Activated T-cell treated with anti-CD3 and anti-CD28 coated beads, Interleukin-2, amount 50 U/mL, for 4 hours (primary cell): ENCODE data around the gene HSPA13. TPM values are rescaled to one million over a fixed set of nuclear protein-coding genes. Genes with fewer than 3 reads are reported as not detected.

Experiments used
- ATAC-seq, 2 donors: fragments of 200-7000 bp; cut with Tn5 transposase; one replicate each; pipeline ENCODE4 v1.10.0; 2021
- DNase-seq: peaks from one replicate; pipeline ENCODE4 v3.0.0-alpha.2; 2020
- H3K27me3 Mint-ChIP-seq: one replicate; pipeline ENCODE4 v1.8.0; 2021; ENCODE audit warnings: low read depth, mixed read lengths
- H3K36me3 Mint-ChIP-seq: one replicate; pipeline ENCODE4 v1.8.0; 2022; ENCODE audit warnings: mixed read lengths; ENCODE audit not compliant: insufficient read depth
- H3K4me1 Mint-ChIP-seq: one replicate; pipeline ENCODE4 v1.8.0; 2021; ENCODE audit warnings: low read depth, mixed read lengths
- H3K4me3 Mint-ChIP-seq: one replicate; pipeline ENCODE4 v1.8.0; 2021; ENCODE audit warnings: mild to moderate bottlenecking, moderate library complexity, mixed read lengths
- H3K9me3 Mint-ChIP-seq: one replicate; pipeline ENCODE4 v1.8.0; 2021; ENCODE audit warnings: mixed read lengths
- total RNA-seq, 3 donors: library from RNA; stranded (reverse); gene quantifications; one replicate each; pipeline ENCODE4 v1.2.1, GENCODE V29; 2021

The HSPA13 gene, protein sequence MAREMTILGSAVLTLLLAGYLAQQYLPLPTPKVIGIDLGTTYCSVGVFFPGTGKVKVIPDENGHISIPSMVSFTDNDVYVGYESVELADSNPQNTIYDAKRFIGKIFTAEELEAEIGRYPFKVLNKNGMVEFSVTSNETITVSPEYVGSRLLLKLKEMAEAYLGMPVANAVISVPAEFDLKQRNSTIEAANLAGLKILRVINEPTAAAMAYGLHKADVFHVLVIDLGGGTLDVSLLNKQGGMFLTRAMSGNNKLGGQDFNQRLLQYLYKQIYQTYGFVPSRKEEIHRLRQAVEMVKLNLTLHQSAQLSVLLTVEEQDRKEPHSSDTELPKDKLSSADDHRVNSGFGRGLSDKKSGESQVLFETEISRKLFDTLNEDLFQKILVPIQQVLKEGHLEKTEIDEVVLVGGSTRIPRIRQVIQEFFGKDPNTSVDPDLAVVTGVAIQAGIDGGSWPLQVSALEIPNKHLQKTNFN
- total RNA-seq, result 10 to 100 TPM; 31.8 to 47.0 (median 41.0) TPM

DNA sequence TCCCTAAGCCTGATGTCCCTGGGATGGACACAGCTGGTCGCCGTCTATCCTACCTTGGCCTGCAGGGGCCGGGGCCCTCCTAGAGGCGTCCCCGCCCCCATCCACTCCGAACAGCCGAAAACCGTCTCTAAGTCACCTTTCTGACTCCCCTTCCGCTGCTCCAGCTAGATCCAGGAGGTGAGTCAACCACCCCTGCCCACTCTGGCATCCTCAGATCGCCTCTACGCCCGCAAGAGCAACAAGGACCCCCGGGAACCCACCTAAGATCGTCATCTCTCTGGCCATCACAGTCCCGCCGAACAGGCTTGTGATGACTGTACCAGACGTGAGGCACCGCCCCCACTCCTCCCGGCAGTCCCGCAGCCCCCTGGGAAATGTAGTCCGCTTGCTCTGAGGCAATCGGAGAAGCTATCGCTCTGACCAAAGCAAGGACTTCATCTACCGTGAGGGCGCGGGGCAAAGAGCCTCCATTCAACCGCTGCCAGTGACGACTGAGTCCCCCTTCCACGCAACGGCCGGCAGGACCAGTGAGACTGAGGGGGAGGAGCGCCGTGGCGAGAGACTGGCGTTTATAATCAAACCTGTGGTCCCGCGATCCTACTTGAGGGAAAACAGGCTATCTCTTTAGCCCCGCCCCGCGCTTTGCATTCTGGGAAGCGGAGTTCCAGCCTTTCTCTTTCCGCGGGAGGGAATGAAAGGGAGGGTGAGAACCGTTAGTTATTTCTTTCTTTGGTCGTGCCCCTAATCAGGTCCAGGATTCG lies at the start of gene HSPA13:
Gene HSPA13 (minus strand): TSS at position 312 of the 761 bp plus-strand sequence. CDS start 27 bp downstream, at position 285.
- ATAC-seq (peak; percentile 97 to 98), DNase-seq (peak; percentile 97)
- H3K4me1 Mint-ChIP-seq, result peaks cover 31% of the 10 kb centered on the region
- no peaks in the 10 kb centered on the region for H3K27me3 Mint-ChIP-seq
- peaks cover 12% of the 10 kb centered on the region for H3K36me3 Mint-ChIP-seq
- H3K4me3 Mint-ChIP-seq, result peak within 1 kb of the TSS; percentile 98
- no peaks in the 10 kb centered on the region for H3K9me3 Mint-ChIP-seq

DNA sequence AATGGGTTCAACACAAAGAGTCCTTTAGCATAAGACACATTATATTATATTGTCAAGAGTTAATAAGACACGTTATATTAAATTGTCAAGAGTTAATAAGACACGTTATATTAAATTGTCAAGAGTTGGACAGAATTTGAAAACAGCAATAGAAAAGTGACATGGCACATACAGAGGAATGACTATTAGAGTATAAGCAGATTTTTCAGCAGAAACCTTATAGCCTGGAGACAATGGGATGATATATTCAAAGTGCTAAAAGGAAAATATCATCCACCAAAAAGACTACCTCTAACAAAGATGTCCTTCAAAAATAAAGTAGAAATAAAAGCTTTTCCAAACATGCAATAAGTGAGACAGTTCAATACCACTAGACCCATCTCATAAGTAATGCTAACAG lies 36.0 kb upstream of the HSPA13 start:
- Mint-ChIP-seq H3K27me3 (peaks cover 9% of the 10 kb centered on the region), H3K9me3 (peaks cover 28% of the 10 kb centered on the region), H3K36me3 (peaks cover 4% of the 10 kb centered on the region), H3K4me3 (no peak overlapping the region), H3K4me1 (no peaks in the 10 kb centered on the region)
- ATAC-seq, result no peak
- no peak for DNase-seq

DNA sequence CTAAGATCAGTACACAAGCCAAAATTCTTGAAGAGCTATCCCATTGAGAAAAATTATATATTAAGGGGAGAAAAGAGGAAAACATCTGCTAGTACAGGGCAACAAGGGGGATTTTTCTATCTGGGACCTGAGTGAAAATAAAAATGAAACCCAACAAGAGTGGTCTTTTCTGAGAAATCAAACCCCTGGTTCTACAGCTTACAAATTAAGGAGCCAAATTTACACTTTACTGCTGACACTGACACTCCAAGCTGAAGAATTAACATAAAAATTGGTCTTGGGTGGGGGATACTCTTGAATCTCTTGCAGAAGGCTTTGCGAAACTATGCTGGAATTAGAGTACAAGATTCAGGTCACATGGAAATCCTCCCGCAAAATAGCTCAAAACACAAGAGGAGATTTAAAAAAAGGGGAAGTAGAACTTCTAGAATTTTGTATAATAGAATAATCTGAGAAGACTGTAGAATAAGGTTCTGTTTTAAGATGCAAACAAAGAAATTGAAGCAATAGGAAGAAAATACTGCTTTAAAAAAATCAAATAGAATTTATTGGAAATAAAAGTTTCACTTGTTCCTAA lies 32.1 kb upstream of the HSPA13 start:
- Mint-ChIP-seq H3K36me3 (peaks cover 4% of the 10 kb centered on the region), H3K4me1 (no peaks in the 10 kb centered on the region), H3K27me3 (peaks cover 9% of the 10 kb centered on the region), H3K4me3 (no peak overlapping the region), H3K9me3 (peaks cover 21% of the 10 kb centered on the region)
- ATAC-seq (no peak), DNase-seq (no peak)

DNA sequence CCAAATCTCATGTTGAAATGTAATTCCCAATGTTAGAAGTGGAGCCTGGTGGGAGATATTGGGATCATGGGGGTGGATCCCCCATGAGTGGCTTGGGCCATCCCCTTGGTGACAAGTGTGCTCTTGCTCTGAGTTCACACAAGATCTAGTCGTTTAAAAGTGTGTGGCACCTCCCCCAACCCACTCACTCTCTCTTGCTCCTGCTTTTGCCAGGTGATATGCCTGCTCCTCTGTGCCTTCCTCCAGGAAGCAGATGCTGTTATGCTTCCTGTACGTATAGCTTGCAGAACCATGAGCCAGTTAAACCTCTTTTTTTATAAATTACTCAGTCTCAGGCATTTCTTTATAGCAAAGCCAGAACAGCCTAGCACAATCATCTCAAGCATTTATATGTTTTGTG lies 23.0 kb upstream of the HSPA13 start:
- H3K36me3 Mint-ChIP-seq, result no peaks in the 10 kb centered on the region
- DNase-seq (no peak), ATAC-seq (no peak)
- no peaks in the 10 kb centered on the region for H3K27me3 Mint-ChIP-seq
- H3K9me3 Mint-ChIP-seq, result no peaks in the 10 kb centered on the region
- no peaks in the 10 kb centered on the region for H3K4me1 Mint-ChIP-seq
- no peak overlapping the region for H3K4me3 Mint-ChIP-seq

DNA sequence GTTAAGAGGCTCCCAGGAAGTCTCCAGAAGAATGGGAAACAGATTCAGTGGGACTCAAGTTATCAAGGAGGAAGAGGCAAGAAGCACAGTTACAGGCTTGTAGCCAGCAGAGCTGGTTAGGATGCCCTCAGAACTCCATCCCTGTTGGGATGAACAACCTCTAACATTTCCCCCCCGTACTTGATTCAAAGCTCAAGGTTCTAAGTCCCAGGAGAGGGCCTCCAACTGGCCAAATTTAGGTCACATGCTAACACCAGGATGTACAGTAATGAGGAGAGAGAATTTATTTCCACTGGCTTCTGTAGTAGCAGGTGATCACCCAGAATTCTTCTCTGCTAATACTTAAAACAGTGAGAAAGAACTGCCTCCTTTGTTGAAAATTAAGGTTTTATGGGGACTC lies 22.3 kb upstream of the HSPA13 start:
- no peak for ATAC-seq
- H3K4me1 Mint-ChIP-seq, result no peaks in the 10 kb centered on the region
- no peaks in the 10 kb centered on the region for H3K36me3 Mint-ChIP-seq
- no peaks in the 10 kb centered on the region for H3K9me3 Mint-ChIP-seq
- no peak overlapping the region for H3K4me3 Mint-ChIP-seq
- H3K27me3 Mint-ChIP-seq, result no peaks in the 10 kb centered on the region
- DNase-seq, result no peak

DNA sequence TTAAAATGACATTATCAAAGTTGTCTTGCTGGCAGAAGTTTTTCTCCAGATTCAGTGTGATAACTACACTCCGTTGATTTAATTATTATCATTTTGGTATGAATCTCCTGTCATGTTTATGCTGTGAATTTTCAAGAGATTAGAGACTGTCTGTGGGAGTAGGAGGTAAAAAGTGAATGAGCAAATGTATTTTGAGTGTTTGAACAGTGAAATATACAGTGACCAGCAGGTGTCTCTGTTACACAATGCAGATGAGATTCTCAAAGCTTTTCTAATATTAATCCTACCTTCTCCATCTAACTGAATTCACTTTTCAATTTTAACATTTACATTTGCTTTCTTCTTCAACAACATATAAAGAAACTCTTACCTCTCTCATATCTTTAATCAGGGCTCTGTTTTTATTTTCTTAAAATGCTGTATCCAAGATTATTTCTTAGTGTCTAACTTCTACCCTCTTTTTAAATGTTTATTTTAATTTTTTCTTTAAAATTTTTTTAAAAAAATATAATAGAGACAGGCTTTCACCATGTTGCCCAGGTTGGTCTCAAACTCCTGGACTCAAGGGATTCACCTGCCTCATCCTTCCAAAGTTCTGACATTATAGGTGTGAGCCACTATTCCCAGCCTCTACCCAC lies 20.9 kb upstream of the HSPA13 start:
- H3K36me3 Mint-ChIP-seq, result no peaks in the 10 kb centered on the region
- H3K4me3 Mint-ChIP-seq, result no peak overlapping the region
- DNase-seq (no peak), ATAC-seq (peak; percentile 40 to 61)
- no peaks in the 10 kb centered on the region for H3K9me3 Mint-ChIP-seq
- H3K27me3 Mint-ChIP-seq, result no peaks in the 10 kb centered on the region
- no peaks in the 10 kb centered on the region for H3K4me1 Mint-ChIP-seq

DNA sequence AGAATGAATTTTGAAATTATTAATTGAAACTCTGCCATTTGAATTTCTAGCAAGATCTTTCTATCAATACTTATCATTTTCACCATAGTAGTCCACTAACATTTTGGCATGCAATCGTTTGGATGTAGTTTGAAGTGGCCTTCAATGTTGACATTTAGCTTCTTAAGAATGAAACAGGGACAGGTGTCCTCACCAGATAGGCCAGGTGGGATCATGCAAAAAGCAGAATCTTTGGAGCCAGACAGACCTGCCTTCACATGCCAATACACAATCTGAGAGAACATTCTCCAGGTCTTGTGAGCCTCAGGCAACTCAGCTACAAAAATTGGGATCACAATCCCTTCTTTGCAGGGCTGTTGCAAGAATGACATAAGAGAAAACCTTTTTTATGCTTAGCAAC lies 18.3 kb upstream of the HSPA13 start:
- Mint-ChIP-seq H3K36me3 (no peaks in the 10 kb centered on the region), H3K4me1 (no peaks in the 10 kb centered on the region), H3K27me3 (no peaks in the 10 kb centered on the region), H3K9me3 (no peaks in the 10 kb centered on the region), H3K4me3 (no peak overlapping the region)
- DNase-seq (no peak), ATAC-seq (no peak)

DNA sequence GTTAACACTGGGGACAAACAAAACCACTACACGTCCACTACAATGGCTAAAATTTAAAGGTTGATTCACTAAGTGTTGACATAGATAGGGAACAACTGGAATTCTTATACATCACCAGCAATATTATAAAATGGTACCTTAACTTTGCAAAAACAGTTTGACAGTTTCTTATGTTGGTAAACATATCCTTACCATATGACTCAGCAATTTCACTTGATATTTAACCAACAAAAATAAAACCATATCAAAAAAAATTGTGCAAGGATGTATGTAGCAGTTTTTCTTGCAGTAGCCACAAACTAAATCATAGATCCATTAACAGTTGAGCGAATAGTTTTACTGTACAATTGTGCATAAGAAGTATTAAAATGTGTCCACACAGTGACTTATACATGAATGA lies 5.3 kb upstream of the HSPA13 start:
- Mint-ChIP-seq H3K36me3 (no peaks in the 10 kb centered on the region), H3K4me3 (no peak overlapping the region), H3K4me1 (peaks cover 7% of the 10 kb centered on the region), H3K27me3 (peaks cover 3% of the 10 kb centered on the region), H3K9me3 (no peaks in the 10 kb centered on the region)
- DNase-seq (no peak), ATAC-seq (no peak)

DNA sequence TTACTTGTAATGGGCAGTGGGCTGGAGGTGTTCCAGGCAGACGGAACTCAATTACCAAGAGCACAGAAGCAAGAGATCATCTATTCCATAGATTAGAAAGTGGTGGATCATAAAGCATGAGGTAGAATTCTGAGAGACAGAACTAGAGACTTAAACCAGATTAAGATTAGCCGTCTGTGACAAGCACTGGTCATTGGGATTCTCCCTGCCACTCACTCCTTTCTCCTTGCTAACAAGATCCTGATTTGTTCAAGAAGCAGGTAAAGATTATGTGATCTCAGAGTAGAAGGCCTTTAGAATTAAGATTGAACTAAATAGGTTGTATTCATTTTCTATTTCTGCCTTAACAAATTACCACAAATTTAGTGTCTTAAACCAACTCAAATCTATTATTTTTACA lies 1.5 kb upstream of the HSPA13 start:
- Mint-ChIP-seq H3K36me3 (peaks cover 5% of the 10 kb centered on the region), H3K27me3 (no peaks in the 10 kb centered on the region), H3K4me1 (peaks cover 26% of the 10 kb centered on the region), H3K9me3 (no peaks in the 10 kb centered on the region), H3K4me3 (peak overlapping the region; percentile 98)
- ATAC-seq, result no peak
- no peak for DNase-seq

DNA sequence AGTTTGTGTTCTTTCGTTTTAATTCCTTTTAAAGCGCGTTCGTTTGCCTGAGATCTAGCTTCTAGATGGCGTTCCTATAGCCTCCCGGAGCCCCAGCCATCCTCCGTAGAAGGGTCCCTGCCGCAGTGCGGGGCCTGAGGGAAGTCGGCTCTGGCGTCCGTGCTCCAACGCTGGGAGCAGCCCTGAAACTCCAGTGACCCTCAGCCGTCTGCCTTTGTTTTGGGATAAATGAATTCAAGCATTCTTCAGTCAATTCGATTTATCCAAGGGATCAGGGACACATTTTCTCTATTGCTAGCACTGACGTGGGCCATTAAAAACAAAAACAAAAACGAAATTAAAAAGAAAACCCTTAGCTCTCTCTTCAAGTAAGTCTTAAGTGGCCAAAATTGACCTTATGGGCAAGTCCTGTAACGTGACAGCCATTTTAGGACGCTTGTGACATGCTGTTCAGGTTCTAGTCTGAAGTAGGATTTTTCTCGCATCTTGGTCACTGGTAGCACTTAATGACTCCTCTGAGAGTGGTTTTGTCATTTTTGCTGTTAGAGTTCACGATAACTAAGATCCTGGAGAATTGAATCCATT lies 742 bp upstream of the HSPA13 start:
- DNase-seq (no peak), ATAC-seq (peak; percentile 22 to 31)
- no peaks in the 10 kb centered on the region for H3K9me3 Mint-ChIP-seq
- peaks cover 8% of the 10 kb centered on the region for H3K36me3 Mint-ChIP-seq
- H3K4me1 Mint-ChIP-seq, result peaks cover 29% of the 10 kb centered on the region
- H3K27me3 Mint-ChIP-seq, result no peaks in the 10 kb centered on the region
- peak overlapping the region; percentile 98 for H3K4me3 Mint-ChIP-seq

DNA sequence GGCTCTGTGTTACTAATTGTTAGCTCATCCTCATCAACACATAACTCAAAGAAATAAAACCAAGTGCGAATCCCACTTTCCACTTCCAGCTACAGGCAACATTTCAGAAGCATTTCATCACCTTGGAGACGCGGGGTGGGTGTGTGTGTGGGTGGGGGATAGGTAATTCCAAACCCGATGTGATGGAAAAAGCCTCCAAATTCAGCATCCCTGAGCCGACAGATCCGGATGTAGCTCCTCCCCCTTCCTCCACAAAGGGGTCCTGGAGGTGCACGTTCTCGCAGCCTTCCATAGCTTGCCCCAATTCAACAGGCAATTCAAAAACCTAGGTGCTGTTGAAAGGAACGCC lies 486 bp downstream of the HSPA13 start:
- ATAC-seq, result peak; percentile 2 to 5
- DNase-seq, result peak; percentile 21
- H3K4me1 Mint-ChIP-seq, result peaks cover 31% of the 10 kb centered on the region
- H3K9me3 Mint-ChIP-seq, result no peaks in the 10 kb centered on the region
- H3K4me3 Mint-ChIP-seq, result peak overlapping the region; percentile 98
- peaks cover 17% of the 10 kb centered on the region for H3K36me3 Mint-ChIP-seq
- no peaks in the 10 kb centered on the region for H3K27me3 Mint-ChIP-seq

DNA sequence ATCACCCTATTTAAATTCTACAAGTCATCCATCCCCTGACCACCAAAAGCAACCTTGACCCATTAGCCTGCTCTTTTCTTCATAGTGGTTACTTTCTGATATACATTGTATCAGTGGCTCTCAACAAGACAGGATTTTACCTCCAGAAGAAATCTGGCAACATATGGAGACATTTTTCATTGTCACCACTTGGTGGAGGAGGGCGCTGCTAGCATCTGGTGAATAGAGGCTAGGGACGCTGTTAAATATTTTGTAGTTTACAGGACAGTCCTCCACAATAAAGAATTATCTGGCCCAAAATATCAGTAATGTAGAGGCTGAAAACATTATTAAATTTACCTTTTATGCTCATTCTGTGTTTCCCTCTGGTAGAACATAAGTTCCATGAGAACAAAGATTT lies 6.1 kb downstream of the HSPA13 start:
- H3K9me3 Mint-ChIP-seq, result no peaks in the 10 kb centered on the region
- no peak overlapping the region for H3K4me3 Mint-ChIP-seq
- H3K36me3 Mint-ChIP-seq, result peaks cover 47% of the 10 kb centered on the region
- H3K27me3 Mint-ChIP-seq, result no peaks in the 10 kb centered on the region
- H3K4me1 Mint-ChIP-seq, result peaks cover 17% of the 10 kb centered on the region
- ATAC-seq, result no peak
- no peak for DNase-seq

DNA sequence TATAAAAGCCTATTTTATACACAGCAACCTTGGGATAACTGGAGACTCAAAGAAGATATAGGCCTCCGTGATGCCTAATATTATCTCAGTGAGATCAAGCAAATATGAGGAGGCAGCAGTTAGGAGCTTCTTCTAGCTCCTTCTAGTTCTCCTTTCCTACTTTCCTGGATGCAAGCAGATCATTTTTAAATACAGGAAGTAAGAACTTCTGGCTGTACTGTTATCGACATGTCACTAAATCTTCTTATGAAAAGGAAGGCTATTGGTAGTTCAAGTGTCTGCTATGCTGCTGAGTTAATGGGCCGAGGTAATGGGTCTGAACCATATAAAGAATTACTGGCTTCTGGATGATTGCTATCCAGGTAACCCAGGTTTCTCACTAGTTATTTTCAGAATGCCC lies 15.9 kb downstream of the HSPA13 start:
- Mint-ChIP-seq H3K9me3 (no peaks in the 10 kb centered on the region), H3K27me3 (peaks cover 7% of the 10 kb centered on the region), H3K36me3 (peaks cover 5% of the 10 kb centered on the region), H3K4me3 (no peak overlapping the region), H3K4me1 (no peaks in the 10 kb centered on the region)
- no peak for DNase-seq
- ATAC-seq, result no peak

DNA sequence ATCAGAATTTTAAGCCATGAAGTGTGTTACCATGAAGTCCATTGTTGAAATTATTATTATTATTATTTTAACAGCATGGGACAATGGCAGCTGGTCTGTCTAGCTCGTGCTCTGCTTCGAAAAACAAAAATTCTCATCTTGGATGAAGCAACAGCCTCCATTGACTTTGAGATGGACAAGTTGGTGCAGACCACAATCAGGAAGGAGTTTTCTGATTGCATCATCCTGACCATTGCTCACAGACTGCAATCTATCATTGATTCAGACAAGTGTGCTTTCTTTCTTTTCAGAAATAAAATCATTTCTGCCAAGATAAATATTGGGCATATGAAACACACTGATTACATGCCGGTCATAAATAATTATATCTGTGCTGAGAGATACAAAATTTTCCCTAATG lies 21.0 kb downstream of the HSPA13 start:
- ATAC-seq, result no peak
- no peaks in the 10 kb centered on the region for H3K4me1 Mint-ChIP-seq
- H3K36me3 Mint-ChIP-seq, result no peaks in the 10 kb centered on the region
- no peak for DNase-seq
- H3K4me3 Mint-ChIP-seq, result no peak overlapping the region
- H3K27me3 Mint-ChIP-seq, result peaks cover 20% of the 10 kb centered on the region
- no peaks in the 10 kb centered on the region for H3K9me3 Mint-ChIP-seq
